ENCODE results near the gene OR2A12. TPM values are rescaled to one million over a fixed set of nuclear protein-coding genes. Genes with fewer than 3 reads are reported as not detected.
"Not testable (repeated sequence)": the region's sequence is repeated elsewhere in the genome, so short reads cannot be mapped to it uniquely, and the experiment has no call there.

The OR2A12 gene
- total and polyA plus RNA-seq, 5 experiments from 2014 or later: not detected

GRCh38 chr7:144129601-144130000 lies 43.5 kb downstream of the OR2A12 start:
- ATAC-seq, H3K9me3 Mint-ChIP-seq, H3K36me3 Mint-ChIP-seq, H3K4me1 Mint-ChIP-seq, DNase-seq, H3K4me3 Mint-ChIP-seq, POLR2A ChIA-PET: not testable (repeated sequence)
- Mint-ChIP-seq H3K27ac (peak overlapping the region in 1 of 10 donors; percentile 43), H3K27me3 (peaks cover 3 to 10% (median 9%) of the 10 kb centered on the region in 5 donors)

- Mint-ChIP-seq H3K4me3 (no peak overlapping the region), H3K4me1 (peaks cover 0 to 2% (median 0%) of the 10 kb centered on the region in 4 donors), H3K9me3 (no peaks in the 10 kb centered on the region), H3K36me3 (no peaks in the 10 kb centered on the region), H3K27me3 (peaks cover 3 to 10% (median 9%) of the 10 kb centered on the region in 5 donors), H3K27ac (no peak overlapping the region)
- ATAC-seq (no peak), DNase-seq (no peak)
- POLR2A ChIA-PET: no interaction called here
These were observed 44.7 kb downstream of the OR2A12 start for GRCh38 chr7:144130730-144131129.

GRCh38 chr7:144132262-144132661 lies 46.2 kb downstream of the OR2A12 start:
- Mint-ChIP-seq H3K4me3 (no peak overlapping the region), H3K4me1 (peaks cover 0 to 2% (median 0%) of the 10 kb centered on the region in 4 donors), H3K36me3 (no peaks in the 10 kb centered on the region), H3K9me3 (no peaks in the 10 kb centered on the region), H3K27me3 (peaks cover 3 to 10% (median 9%) of the 10 kb centered on the region in 5 donors), H3K27ac (peak overlapping the region in 1 of 10 donors; percentile 12)
- DNase-seq: no peak
- POLR2A ChIA-PET: no interaction called here
- ATAC-seq: no peak

DNA sequence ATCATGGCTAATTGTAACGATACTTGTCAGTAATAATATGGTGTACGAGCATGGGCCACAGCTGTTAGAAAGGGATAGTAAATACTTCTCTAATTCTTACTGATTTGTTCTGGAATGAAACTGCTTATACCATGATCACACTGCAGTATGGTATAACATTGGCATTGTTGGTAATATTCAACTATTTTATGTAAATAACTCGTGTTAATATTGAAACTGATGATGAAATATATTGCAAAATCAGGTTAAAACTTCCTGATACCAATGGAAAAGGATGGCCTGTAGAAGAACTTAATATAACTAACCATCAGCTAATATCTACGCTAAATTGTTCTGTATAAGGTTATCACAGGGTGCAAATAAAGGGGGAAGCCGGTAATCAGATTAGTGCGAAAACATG lies 47.2 kb downstream of the OR2A12 start:
- POLR2A ChIA-PET: no interaction called here
- ATAC-seq: no peak

DNA sequence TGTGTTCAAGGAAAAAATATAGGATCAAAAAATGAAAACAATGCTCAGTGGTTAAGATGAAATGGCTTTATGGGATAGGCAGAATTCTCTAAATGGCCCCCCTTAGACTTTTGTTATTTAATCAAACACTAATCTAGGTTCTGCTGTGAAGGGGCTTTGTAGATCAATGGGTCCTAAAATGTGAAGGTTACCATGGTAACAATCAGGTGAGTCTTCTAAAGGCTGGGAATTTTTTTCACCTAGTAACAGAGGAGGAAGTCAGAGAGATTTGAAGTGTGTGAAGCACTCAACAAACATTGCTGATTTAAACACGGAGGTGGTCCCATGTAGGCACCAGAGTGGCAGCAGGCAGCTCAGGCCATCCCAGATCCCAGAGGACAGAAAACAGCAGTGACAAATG lies 48.0 kb downstream of the OR2A12 start:
- H3K36me3 Mint-ChIP-seq: no peaks in the 10 kb centered on the region
- H3K4me3 Mint-ChIP-seq: no peak overlapping the region
- H3K27ac Mint-ChIP-seq: no peak overlapping the region
- H3K4me1 Mint-ChIP-seq: no peaks in the 10 kb centered on the region
- no peaks in the 10 kb centered on the region for H3K9me3 Mint-ChIP-seq
- DNase-seq (no peak), ATAC-seq (no peak)
- POLR2A ChIA-PET: no interaction called here
- peaks cover 1 to 9% (median 6%) of the 10 kb centered on the region in 5 donors for H3K27me3 Mint-ChIP-seq

More for the DNA sequence above, 47.2 kb downstream of the OR2A12 start:
- H3K4me3 Mint-ChIP-seq: no peak overlapping the region
- H3K4me1 Mint-ChIP-seq: no peaks in the 10 kb centered on the region
- no peak overlapping the region for H3K27ac Mint-ChIP-seq
- no peaks in the 10 kb centered on the region for H3K9me3 Mint-ChIP-seq
- no peaks in the 10 kb centered on the region for H3K36me3 Mint-ChIP-seq
- DNase-seq: no peak
- peaks cover 3 to 10% (median 8%) of the 10 kb centered on the region in 5 donors for H3K27me3 Mint-ChIP-seq

- ATAC-seq (no peak), DNase-seq (no peak)
- no peaks in the 10 kb centered on the region for H3K27me3 Mint-ChIP-seq
- POLR2A ChIA-PET: no interaction called here
- H3K36me3 Mint-ChIP-seq: peaks cover 0 to 2% (median 0%) of the 10 kb centered on the region in 3 donors
- no peak overlapping the region for H3K27ac Mint-ChIP-seq
- no peak overlapping the region for H3K4me3 Mint-ChIP-seq
- no peaks in the 10 kb centered on the region for H3K4me1 Mint-ChIP-seq
- H3K9me3 Mint-ChIP-seq: peaks cover 0 to 2% (median 0%) of the 10 kb centered on the region in 9 donors
These were observed 51.4 kb downstream of the OR2A12 start for GRCh38 chr7:144137501-144137900.

GRCh38 chr7:144142187-144142586 lies 56.1 kb downstream of the OR2A12 start:
- peak overlapping the region in 1 of 10 donors; percentile 8 for H3K27ac Mint-ChIP-seq
- peaks cover 0 to 2% (median 0%) of the 10 kb centered on the region in 5 donors for H3K27me3 Mint-ChIP-seq
- peaks cover 0 to 24% (median 10%) of the 10 kb centered on the region in 9 donors for H3K9me3 Mint-ChIP-seq
- POLR2A ChIA-PET: no interaction called here
- H3K36me3 Mint-ChIP-seq: peaks cover 0 to 12% (median 4%) of the 10 kb centered on the region in 3 donors
- no peak overlapping the region for H3K4me3 Mint-ChIP-seq
- H3K4me1 Mint-ChIP-seq: no peaks in the 10 kb centered on the region
- DNase-seq: no peak
- no peak for ATAC-seq

DNA sequence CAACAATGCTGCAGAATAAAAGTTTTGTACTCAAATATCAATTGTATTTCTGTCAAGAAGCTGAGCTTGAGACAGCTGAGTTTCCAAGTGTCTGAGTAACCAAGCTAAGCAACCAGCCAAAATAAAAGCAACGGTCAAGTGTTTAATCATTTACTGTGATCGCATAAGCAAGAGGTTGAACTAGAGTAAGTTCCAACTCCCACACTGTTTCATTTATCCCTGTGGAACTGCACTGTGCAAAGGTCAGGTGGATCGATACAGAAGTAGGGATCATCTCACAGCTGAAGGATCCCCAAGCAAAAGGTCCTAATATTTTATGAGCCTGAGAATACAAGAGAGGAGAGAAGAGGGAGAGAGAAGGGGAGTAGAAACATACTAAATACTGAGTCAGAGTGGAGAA lies 58.3 kb downstream of the OR2A12 start:
- Mint-ChIP-seq H3K4me3 (no peak overlapping the region), H3K27me3 (peaks cover 0 to 8% (median 2%) of the 10 kb centered on the region in 5 donors), H3K36me3 (peaks cover 5 to 22% (median 22%) of the 10 kb centered on the region in 3 donors), H3K27ac (no peak overlapping the region), H3K9me3 (peaks cover 16 to 47% (median 28%) of the 10 kb centered on the region in 9 donors), H3K4me1 (no peaks in the 10 kb centered on the region)
- no peak for ATAC-seq
- DNase-seq: no peak
- POLR2A ChIA-PET: no interaction called here

DNA sequence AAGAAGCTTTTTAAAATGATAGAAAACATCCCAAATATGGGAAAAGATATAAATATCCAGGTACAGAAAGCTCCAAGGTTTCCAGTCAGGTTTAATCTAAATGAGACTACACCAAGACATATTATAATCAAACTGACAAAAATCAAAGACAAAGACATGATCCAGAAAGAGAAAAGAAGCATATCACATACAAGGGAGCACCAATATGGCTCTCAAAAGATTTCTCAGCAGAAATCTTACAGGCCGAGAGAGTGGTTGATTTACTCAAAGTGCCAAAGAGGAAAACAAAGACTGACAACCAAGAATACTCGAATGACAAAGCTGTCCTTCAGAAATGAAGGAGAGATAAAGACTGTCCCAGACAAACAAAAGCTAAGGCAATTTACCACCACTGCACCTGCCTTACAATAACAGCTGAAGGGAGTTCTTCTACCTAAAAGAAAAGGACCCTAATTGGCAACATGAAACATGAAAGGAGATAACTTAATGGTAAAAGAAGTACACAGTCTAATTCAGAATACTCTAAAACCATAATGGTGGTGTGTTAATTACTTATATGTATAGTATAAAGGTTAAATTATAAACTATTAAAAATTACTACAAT lies 62.2 kb downstream of the OR2A12 start:
- POLR2A ChIA-PET: no interaction called here
- Mint-ChIP-seq H3K27me3 (peaks cover 3 to 16% (median 11%) of the 10 kb centered on the region in 5 donors), H3K36me3 (peaks cover 5 to 41% (median 26%) of the 10 kb centered on the region in 3 donors), H3K27ac (no peak overlapping the region), H3K4me1 (no peaks in the 10 kb centered on the region), H3K4me3 (no peak overlapping the region), H3K9me3 (peaks cover 23 to 68% (median 37%) of the 10 kb centered on the region in 9 donors)
- DNase-seq: no peak
- no peak for ATAC-seq

Other genes with a start within 250 kb of the OR2A12 start
- gene TCAF1, start 184.1 kb upstream of the OR2A12 start, total RNA-seq: 10 to 100 TPM; 16.9 to 19.2 TPM
- gene TCAF1, start 184.1 kb upstream of the OR2A12 start, polyA plus RNA-seq: 10 to 100 TPM in 2 of 3 donors, 1 to 10 TPM in 1; 8.9 to 15.2 (median 12.8) TPM
- not detected for gene OR2F2, start 151.0 kb upstream of the OR2A12 start, total RNA-seq
- not detected for gene OR2F2, start 151.0 kb upstream of the OR2A12 start, polyA plus RNA-seq
- not detected for gene OR2F1, start 131.4 kb upstream of the OR2A12 start, total RNA-seq
- gene OR2F1, start 131.4 kb upstream of the OR2A12 start, polyA plus RNA-seq: not detected
- gene OR6B1, start 86.0 kb upstream of the OR2A12 start, total RNA-seq: not detected
- not detected for gene OR6B1, start 86.0 kb upstream of the OR2A12 start, polyA plus RNA-seq
- gene OR2A5, start 37.3 kb upstream of the OR2A12 start, total RNA-seq: not detected
- gene OR2A5, start 37.3 kb upstream of the OR2A12 start, polyA plus RNA-seq: under 1 TPM in 1 of 3 donors, not detected in 2; 0.05 TPM
- not detected for gene OR2A25, start 16.5 kb upstream of the OR2A12 start, total RNA-seq
- gene OR2A25, start 16.5 kb upstream of the OR2A12 start, polyA plus RNA-seq: not detected
- not detected for gene OR2A2, start 23.3 kb downstream of the OR2A12 start, total RNA-seq
- not detected for gene OR2A2, start 23.3 kb downstream of the OR2A12 start, polyA plus RNA-seq
- gene OR2A14, start 36.9 kb downstream of the OR2A12 start, total RNA-seq: not detected
- not detected for gene OR2A14, start 36.9 kb downstream of the OR2A12 start, polyA plus RNA-seq
- gene CTAGE4, start 97.2 kb downstream of the OR2A12 start, total RNA-seq: 1 to 10 TPM; 1.8 to 1.9 TPM
- gene CTAGE4, start 97.2 kb downstream of the OR2A12 start, polyA plus RNA-seq: under 1 TPM in 1 of 3 donors, not detected in 2; 0.44 TPM
- 1 to 10 TPM; 4.2 to 5.0 TPM for gene ARHGEF35, start 109.6 kb downstream of the OR2A12 start, total RNA-seq
- gene ARHGEF35, start 109.6 kb downstream of the OR2A12 start, polyA plus RNA-seq: 1 to 10 TPM in 2 of 3 donors, under 1 TPM in 1; 0.87 to 2.4 (median 2.4) TPM
- under 1 TPM in 1 of 2 experiments, not detected in 1; 0.16 TPM for gene OR2A42, start 153.3 kb downstream of the OR2A12 start, total RNA-seq
- gene OR2A42, start 153.3 kb downstream of the OR2A12 start, polyA plus RNA-seq: under 1 TPM in 1 of 3 donors, not detected in 2; 0.09 TPM
- gene OR2A7, start 178.5 kb downstream of the OR2A12 start, total RNA-seq: 1 to 10 TPM; 5.5 to 5.9 TPM
- gene OR2A7, start 178.5 kb downstream of the OR2A12 start, polyA plus RNA-seq: under 1 TPM; 0.23 to 0.74 (median 0.67) TPM
- gene CTAGE8, start 183.0 kb downstream of the OR2A12 start, total RNA-seq: 1 to 10 TPM; 1.2 to 1.3 TPM
- gene CTAGE8, start 183.0 kb downstream of the OR2A12 start, polyA plus RNA-seq: under 1 TPM in 1 of 3 donors, not detected in 2; 0.47 TPM
- gene OR2A1, start 226.1 kb downstream of the OR2A12 start, total RNA-seq: not detected
- under 1 TPM in 2 of 3 donors, not detected in 1; 0.55 to 0.76 TPM for gene OR2A1, start 226.1 kb downstream of the OR2A12 start, polyA plus RNA-seq

All from naive thymus-derived CD8-positive, alpha-beta T cell (primary cell).